IPS-18a (cell line): Measurements from ENCODE around the gene SCN1A.

ENCODE experiments used
- H3K27ac ChIP-seq: one replicate; pipeline ENCODE4 v1.5.1; 2013; ENCODE audit warnings: low read length
- H3K27me3 ChIP-seq: one replicate; pipeline ENCODE4 v1.6.1; 2013; ENCODE audit warnings: mild to moderate bottlenecking, low read length; ENCODE audit not compliant: control insufficient read depth, insufficient read depth
- H3K36me3 ChIP-seq: one replicate; pipeline ENCODE4 v1.6.1; 2013; ENCODE audit warnings: low read depth, low read length; ENCODE audit not compliant: control insufficient read depth
- H3K4me1 ChIP-seq: one replicate; pipeline ENCODE4 v1.6.1; 2013; ENCODE audit warnings: low read depth, low read length; ENCODE audit not compliant: control insufficient read depth
- H3K4me3 ChIP-seq: one replicate; pipeline ENCODE4 v1.5.1; 2013; ENCODE audit warnings: low read length
- H3K9ac ChIP-seq: one replicate; pipeline ENCODE4 v1.6.1; 2013; ENCODE audit warnings: mild to moderate bottlenecking, low read length, moderate library complexity
- H3K9me3 ChIP-seq: one replicate; pipeline ENCODE4 v1.6.1; 2013; ENCODE audit warnings: low read depth, low read length; ENCODE audit not compliant: control insufficient read depth

SCN1A gene

GRCh38 chr2:166074430-166074829 lies 53.4 kb downstream of the SCN1A start:
- Histone ChIP-seq H3K27ac (no peak overlapping the region), H3K27me3 (no peaks in the 10 kb centered on the region), H3K4me1 (no peaks in the 10 kb centered on the region), H3K9ac (no peak overlapping the region), H3K9me3 (no peaks in the 10 kb centered on the region), H3K36me3 (no peaks in the 10 kb centered on the region), H3K4me3 (no peak overlapping the region)

GRCh38 chr2:166074011-166074410 lies 53.8 kb downstream of the SCN1A start:
- Histone ChIP-seq H3K36me3 (no peaks in the 10 kb centered on the region), H3K27ac (no peak overlapping the region), H3K27me3 (no peaks in the 10 kb centered on the region), H3K4me3 (no peak overlapping the region), H3K9me3 (no peaks in the 10 kb centered on the region), H3K9ac (no peak overlapping the region), H3K4me1 (no peaks in the 10 kb centered on the region)

- H3K27ac ChIP-seq = no peak overlapping the region
- no peaks in the 10 kb centered on the region for H3K9me3 ChIP-seq
- H3K36me3 ChIP-seq = no peaks in the 10 kb centered on the region
- no peaks in the 10 kb centered on the region for H3K27me3 ChIP-seq
- no peaks in the 10 kb centered on the region for H3K4me1 ChIP-seq
- H3K9ac ChIP-seq = no peak overlapping the region
- no peak overlapping the region for H3K4me3 ChIP-seq
These were observed 57.6 kb downstream of the SCN1A start for GRCh38 chr2:166070231-166070630.

- Histone ChIP-seq H3K27me3 (no peaks in the 10 kb centered on the region), H3K9ac (no peak overlapping the region), H3K9me3 (no peaks in the 10 kb centered on the region), H3K4me3 (no peak overlapping the region), H3K36me3 (no peaks in the 10 kb centered on the region), H3K4me1 (no peaks in the 10 kb centered on the region), H3K27ac (no peak overlapping the region)
These were observed 58.8 kb downstream of the SCN1A start for GRCh38 chr2:166068981-166069380.

- Histone ChIP-seq H3K4me1 (no peaks in the 10 kb centered on the region), H3K27ac (no peak overlapping the region), H3K9me3 (no peaks in the 10 kb centered on the region), H3K36me3 (no peaks in the 10 kb centered on the region), H3K4me3 (no peak overlapping the region), H3K27me3 (no peaks in the 10 kb centered on the region), H3K9ac (no peak overlapping the region)
These were observed 60.6 kb downstream of the SCN1A start for GRCh38 chr2:166067229-166067628.

- H3K27ac ChIP-seq = no peak overlapping the region
- H3K27me3 ChIP-seq = no peaks in the 10 kb centered on the region
- H3K4me3 ChIP-seq = no peak overlapping the region
- no peaks in the 10 kb centered on the region for H3K36me3 ChIP-seq
- H3K4me1 ChIP-seq = no peaks in the 10 kb centered on the region
- H3K9me3 ChIP-seq = no peaks in the 10 kb centered on the region
- no peak overlapping the region for H3K9ac ChIP-seq
These were observed 67.6 kb downstream of the SCN1A start for GRCh38 chr2:166060191-166060590.

- no peak overlapping the region for H3K4me3 ChIP-seq
- no peaks in the 10 kb centered on the region for H3K27me3 ChIP-seq
- H3K9ac ChIP-seq = no peak overlapping the region
- H3K9me3 ChIP-seq = no peaks in the 10 kb centered on the region
- no peaks in the 10 kb centered on the region for H3K4me1 ChIP-seq
- H3K27ac ChIP-seq = no peak overlapping the region
- H3K36me3 ChIP-seq = no peaks in the 10 kb centered on the region
These were observed 70.3 kb downstream of the SCN1A start for GRCh38 chr2:166057370-166058164.

- Histone ChIP-seq H3K9ac (no peak overlapping the region), H3K9me3 (no peaks in the 10 kb centered on the region), H3K4me1 (no peaks in the 10 kb centered on the region), H3K36me3 (no peaks in the 10 kb centered on the region), H3K27ac (no peak overlapping the region), H3K4me3 (no peak overlapping the region), H3K27me3 (no peaks in the 10 kb centered on the region)
These were observed 82.9 kb downstream of the SCN1A start for GRCh38 chr2:166044853-166045483.

- Histone ChIP-seq H3K9ac (no peak overlapping the region), H3K9me3 (no peaks in the 10 kb centered on the region), H3K4me1 (no peaks in the 10 kb centered on the region), H3K4me3 (no peak overlapping the region), H3K36me3 (no peaks in the 10 kb centered on the region), H3K27me3 (no peaks in the 10 kb centered on the region), H3K27ac (no peak overlapping the region)
These were observed 84.9 kb downstream of the SCN1A start for GRCh38 chr2:166042768-166043390.

GRCh38 chr2:166042356-166042755 lies 85.5 kb downstream of the SCN1A start:
- Histone ChIP-seq H3K4me3 (no peak overlapping the region), H3K36me3 (no peaks in the 10 kb centered on the region), H3K4me1 (no peaks in the 10 kb centered on the region), H3K9ac (no peak overlapping the region), H3K27ac (no peak overlapping the region), H3K9me3 (no peaks in the 10 kb centered on the region), H3K27me3 (no peaks in the 10 kb centered on the region)

- no peak overlapping the region for H3K4me3 ChIP-seq
These were observed 86.2 kb downstream of the SCN1A start for GRCh38 chr2:166041613-166042012.

More at GRCh38 chr2:166041613-166042012, 86.2 kb downstream of the SCN1A start:
- no peaks in the 10 kb centered on the region for H3K4me1 ChIP-seq
- no peak overlapping the region for H3K27ac ChIP-seq
- H3K9ac ChIP-seq = no peak overlapping the region
- no peaks in the 10 kb centered on the region for H3K9me3 ChIP-seq
- H3K27me3 ChIP-seq = no peaks in the 10 kb centered on the region
- H3K36me3 ChIP-seq = no peaks in the 10 kb centered on the region
